22Rv1 (cell line): Measurements from ENCODE around the gene SLC2A13.
"Not testable (repeated sequence)": the region's sequence is repeated elsewhere in the genome, so short reads cannot be mapped to it uniquely, and the experiment has no call there.

ENCODE experiments used
- H3K27ac ChIP-seq: fragments of 450-650 bp; 2 replicates; pipeline ENCODE4 v1.5.1; 2017
- CTCF ChIP-seq: fragments of 450-650 bp; IDR thresholded peaks from 2 replicates; pipeline ENCODE4 v1.5.1; 2017; ENCODE audit warnings: mild to moderate bottlenecking
- ZFX ChIP-seq: fragments of 450-650 bp; IDR thresholded peaks from 2 replicates; pipeline ENCODE4 v1.6.1; 2017; ENCODE audit warnings: antibody characterized with exemption, borderline replicate concordance

SLC2A13 gene

DNA sequence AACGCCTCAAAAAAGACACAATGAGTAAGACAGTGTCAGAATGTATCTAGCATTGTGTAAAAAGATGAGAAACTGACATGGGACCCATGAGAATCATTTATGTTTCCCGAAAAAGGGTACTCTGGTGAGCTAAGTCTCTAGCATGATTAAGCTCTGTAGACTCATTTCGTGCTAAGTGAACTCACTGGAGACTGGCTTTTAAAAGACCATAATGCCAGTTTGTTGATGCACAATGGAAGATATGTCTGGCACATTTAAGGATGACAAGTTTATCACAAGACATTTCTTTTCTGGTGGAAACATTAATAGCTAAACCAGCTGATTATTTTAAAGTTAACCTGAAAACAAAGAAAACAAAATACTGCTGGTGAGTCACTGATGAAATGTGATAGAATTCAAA is 233.5 kb downstream of the SLC2A13 start:
- no peak overlapping the region for H3K27ac ChIP-seq
- no peak for TF ChIP-seq ZFX
- TF ChIP-seq CTCF: no peak

DNA sequence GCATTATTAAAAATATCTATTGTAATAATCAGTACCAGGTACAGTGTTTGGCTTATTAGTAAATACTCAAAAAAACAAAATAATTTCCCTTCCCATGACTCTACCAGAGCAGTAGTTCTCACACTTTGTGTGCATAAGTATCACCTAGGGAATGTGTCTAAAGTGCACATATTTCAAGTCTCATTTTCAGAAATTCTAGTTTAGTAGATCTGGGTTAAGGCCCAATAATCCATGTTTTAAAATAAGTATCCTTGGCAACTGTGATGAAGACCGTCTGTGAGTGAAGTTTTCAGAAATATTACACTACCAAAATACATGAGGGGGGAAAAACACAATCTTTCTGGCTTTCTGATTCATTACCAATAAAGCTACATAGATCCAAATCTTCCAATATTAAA is 237.6 kb downstream of the SLC2A13 start:
- TF ChIP-seq CTCF (no peak), ZFX (no peak)
- no peak overlapping the region for H3K27ac ChIP-seq

GRCh38 chr12:39867631-39868327 is 238.1 kb downstream of the SLC2A13 start:
- H3K27ac ChIP-seq: no peak overlapping the region
- TF ChIP-seq CTCF (no peak), ZFX (no peak)

DNA sequence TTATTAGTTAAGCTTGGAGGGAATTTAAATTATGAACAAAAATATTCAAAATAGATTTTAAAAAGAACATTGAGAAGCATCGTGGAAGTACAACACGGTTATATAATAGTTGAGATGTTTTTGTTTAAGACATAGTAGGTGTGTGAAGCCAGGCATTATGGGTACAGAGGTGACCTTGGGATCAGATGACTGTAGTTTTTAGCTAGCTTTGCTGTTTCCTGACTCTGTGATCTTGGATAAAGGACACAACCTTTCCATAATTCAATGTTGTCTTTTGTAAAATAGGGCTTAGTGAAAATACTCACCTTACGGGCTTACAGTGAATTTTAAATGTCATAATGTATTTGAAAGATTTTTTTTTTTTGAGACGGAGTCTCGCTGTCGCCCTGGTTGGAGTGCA is 239.7 kb downstream of the SLC2A13 start:
- TF ChIP-seq CTCF (no peak), ZFX (no peak)
- no peak overlapping the region for H3K27ac ChIP-seq

DNA sequence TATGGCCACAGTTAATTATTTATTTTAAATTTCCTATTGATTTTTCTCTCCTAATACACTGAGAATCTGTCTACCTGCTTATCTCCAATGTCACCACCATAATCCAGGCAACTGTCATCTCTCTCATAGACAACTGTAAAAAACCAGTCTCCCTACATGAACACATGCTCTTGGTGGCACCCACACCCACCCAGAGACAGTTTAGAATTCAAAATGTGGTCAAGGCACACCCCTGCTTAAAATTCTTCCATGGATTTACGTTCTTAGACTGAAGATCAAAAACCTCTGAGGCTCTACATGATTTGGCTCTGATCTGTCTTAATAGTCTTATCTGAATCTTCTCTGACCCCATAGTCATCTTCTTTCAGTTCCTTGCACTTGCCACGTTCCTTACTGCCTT is 245.2 kb downstream of the SLC2A13 start:
- no peak overlapping the region for H3K27ac ChIP-seq
- no peak for TF ChIP-seq ZFX
- no peak for TF ChIP-seq CTCF

DNA sequence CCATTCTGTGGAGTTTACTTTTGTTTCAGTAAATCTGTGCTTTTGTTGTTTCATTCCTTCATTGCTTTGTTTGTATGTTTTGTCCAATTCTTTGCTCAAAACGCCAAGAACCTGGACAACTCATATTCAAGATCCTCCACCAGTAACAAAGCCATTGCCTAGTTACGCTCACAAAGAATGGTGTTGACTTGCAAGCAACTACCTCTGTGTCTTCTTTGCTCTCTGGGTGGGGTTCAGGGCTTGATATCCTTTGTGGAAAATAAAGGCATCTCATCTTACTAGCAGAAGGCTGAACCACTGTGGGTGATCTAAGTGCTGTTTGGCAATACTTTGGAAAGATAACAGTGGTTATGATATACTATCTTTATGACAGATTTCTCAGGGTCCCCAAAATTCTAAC is 252.9 kb downstream of the SLC2A13 start:
- no peak overlapping the region for H3K27ac ChIP-seq
- no peak for TF ChIP-seq CTCF
- TF ChIP-seq ZFX: no peak

DNA sequence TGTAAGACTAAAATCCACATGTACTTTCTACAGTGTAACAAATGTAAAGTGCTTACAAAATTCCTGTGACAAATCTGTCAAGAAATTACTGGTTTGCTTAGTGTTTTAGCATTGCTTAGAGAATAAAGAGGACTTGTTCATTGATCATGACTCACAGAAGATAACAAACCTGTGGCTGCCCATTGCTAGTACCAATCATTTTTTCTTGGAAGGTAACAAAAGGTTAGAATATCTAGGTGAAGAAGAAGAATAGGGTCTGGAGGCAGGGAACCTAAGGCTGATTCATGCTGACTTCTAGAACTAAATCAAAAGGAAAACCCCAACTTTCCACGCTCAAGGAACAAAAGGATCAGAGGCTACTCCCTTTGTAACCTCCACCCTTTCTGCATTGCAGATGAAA is 253.5 kb downstream of the SLC2A13 start:
- H3K27ac ChIP-seq: no peak overlapping the region
- TF ChIP-seq ZFX: no peak
- TF ChIP-seq CTCF: no peak

DNA sequence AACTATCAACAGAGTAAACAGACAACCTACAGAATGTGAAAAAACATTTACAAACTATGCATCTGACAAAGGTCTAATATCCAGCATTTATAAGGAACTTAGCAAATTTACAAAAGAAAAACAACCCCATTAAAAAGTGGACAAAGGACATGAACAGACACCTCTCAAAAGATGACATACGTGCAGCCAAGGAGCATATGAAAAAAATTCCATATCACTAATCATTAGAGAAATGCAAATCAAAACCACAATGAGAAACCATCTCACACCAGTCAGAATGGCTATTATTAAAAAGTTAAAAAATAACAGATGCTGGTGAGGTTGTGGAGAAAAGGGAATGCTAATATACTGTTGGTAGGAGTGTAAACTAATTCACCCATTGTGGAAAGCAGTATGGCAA is 257.7 kb downstream of the SLC2A13 start:
- H3K27ac ChIP-seq: not testable (repeated sequence)
